HEK293T (cell line): Measurements from ENCODE around the gene ZNF768.

Experiments used
- CTCF ChIA-PET: fragments of 350-600 bp; formaldehyde crosslinking; extraction: SDS; loops from one replicate; lab custom pipeline; 2021; ENCODE audit warnings: antibody characterized with exemption, inconsistent platforms; lab: Yijun Ruan, JAX
- POLR2A ChIA-PET: fragments of 350-600 bp; formaldehyde crosslinking; extraction: SDS; loops from one replicate; lab custom pipeline; 2020; ENCODE audit warnings: antibody characterized with exemption, inconsistent platforms; lab: Yijun Ruan, JAX
- DNase-seq: peaks from one replicate; pipeline ENCODE4 v3.0.0; 2012; ENCODE audit warnings: mixed read lengths; ENCODE audit errors: extremely low spot score
- ARNT ChIP-seq: fragments of 450-650 bp; IDR thresholded peaks from 2 replicates; pipeline ENCODE4 v1.6.1; 2017; ENCODE audit warnings: mild to moderate bottlenecking
- BHLHE40 ChIP-seq: fragments of 450-650 bp; IDR thresholded peaks from 2 replicates; pipeline ENCODE4 v1.6.1; 2016; ENCODE audit warnings: mild to moderate bottlenecking, moderate library complexity, borderline replicate concordance
- CTBP1 ChIP-seq: fragments of 450-650 bp; IDR thresholded peaks from 2 replicates; pipeline ENCODE4 v1.6.1; 2016; ENCODE audit warnings: borderline replicate concordance
- ELF4 ChIP-seq: fragments of 450-650 bp; IDR thresholded peaks from 2 replicates; pipeline ENCODE4 v1.6.1; 2017; ENCODE audit warnings: antibody characterized with exemption
- FOXA1 ChIP-seq: fragments of 450-650 bp; IDR thresholded peaks from 2 replicates; pipeline ENCODE4 v1.6.1; 2016; ENCODE audit warnings: mild to moderate bottlenecking
- FOXK2 ChIP-seq: fragments of 450-650 bp; IDR thresholded peaks from 2 replicates; pipeline ENCODE4 v1.6.1; 2016; ENCODE audit warnings: mild to moderate bottlenecking
- FOXM1 ChIP-seq: fragments of 450-650 bp; IDR thresholded peaks from 2 replicates; pipeline ENCODE4 v1.6.1; 2017; ENCODE audit warnings: mild to moderate bottlenecking, borderline replicate concordance
- HDGF ChIP-seq: fragments of 450-650 bp; IDR thresholded peaks from 2 replicates; pipeline ENCODE4 v1.6.1; 2017; ENCODE audit warnings: antibody characterized with exemption, borderline replicate concordance
- L3MBTL2 ChIP-seq: fragments of 450-650 bp; conservative IDR thresholded peaks from 2 replicates; pipeline ENCODE4 v1.6.1; 2016; ENCODE audit warnings: mild to moderate bottlenecking
- LEF1 ChIP-seq: fragments of 450-650 bp; IDR thresholded peaks from 2 replicates; pipeline ENCODE4 v1.6.1; 2017; ENCODE audit warnings: mild to moderate bottlenecking, borderline replicate concordance
- NFRKB ChIP-seq: fragments of 450-650 bp; IDR thresholded peaks from 2 replicates; pipeline ENCODE4 v1.6.1; 2016; ENCODE audit warnings: mild to moderate bottlenecking, moderate library complexity
- PKNOX1 ChIP-seq: fragments of 450-650 bp; IDR thresholded peaks from 2 replicates; pipeline ENCODE4 v1.6.1; 2016
- SP1 ChIP-seq: fragments of 450-650 bp; IDR thresholded peaks from 2 replicates; pipeline ENCODE4 v1.6.1; 2017
- SUZ12 ChIP-seq: fragments of 450-650 bp; IDR thresholded peaks from 2 replicates; pipeline ENCODE4 v1.6.1; 2016; ENCODE audit warnings: mild to moderate bottlenecking
- TARDBP ChIP-seq: fragments of 450-650 bp; IDR thresholded peaks from 2 replicates; pipeline ENCODE4 v1.6.1; 2016
- ZNF384 ChIP-seq: fragments of 450-650 bp; IDR thresholded peaks from 2 replicates; pipeline ENCODE4 v1.6.1; 2016

ZNF768 gene

GRCh38 chr16:30530163-30531037 lies 4.0 kb upstream of the ZNF768 start:
- ChIA-PET CTCF (no interaction called here), POLR2A (interaction anchor here (0.6 to 7.2 kb wide), 16 partner anchors 11 to 128 kb away, joined by 3 to 49 read pairs (median 4); partner anchors contain the start of genes DCTPP1, FBRS, SEPHS2 and ZNF688)
- TF ChIP-seq ARNT (no peak), SUZ12 (no peak), ZNF384 (no peak), NFRKB (no peak), PKNOX1 (no peak), LEF1 (no peak), FOXA1 (no peak), HDGF (no peak), FOXM1 (no peak)
- DNase-seq = no peak

- TF ChIP-seq BHLHE40 = no peak
- TF ChIP-seq LEF1 = no peak
- no peak for TF ChIP-seq SUZ12
- TF ChIP-seq FOXK2 = no peak
- TF ChIP-seq ARNT = no peak
- no peak for TF ChIP-seq PKNOX1
- no peak for TF ChIP-seq FOXM1
- no peak for TF ChIP-seq ZNF384
- no peak for TF ChIP-seq NFRKB
- no peak for TF ChIP-seq ELF4
- no peak for TF ChIP-seq SP1
- no peak for TF ChIP-seq HDGF
- TF ChIP-seq TARDBP = no peak
- ChIA-PET CTCF (interaction anchor here (0.5 to 1.4 kb wide), 4 partner anchors 69 to 117 kb away, joined by 3 to 5 read pairs (median 4); no protein-coding TSS in a partner anchor), POLR2A (interaction anchor here (0.6 to 7.2 kb wide), 12 partner anchors 10 to 105 kb away, joined by 3 to 49 read pairs (median 4); partner anchors contain the start of genes DCTPP1, SEPHS2, ZNF688 and ZNF689)
- DNase-seq = no peak
These were observed 2.6 kb upstream of the ZNF768 start for GRCh38 chr16:30528799-30529457.

- CTCF ChIA-PET = interaction anchor here (0.8 to 1.3 kb wide), 4 partner anchors 8 to 98 kb away, joined by 3 to 7 read pairs (median 4); partner anchors contain the start of genes DCTPP1 and ZNF747
- POLR2A ChIA-PET = interaction anchor here (0.7 to 7.2 kb wide), 28 partner anchors 8 to 185 kb away, joined by 3 to 49 read pairs (median 4); partner anchors contain the start of genes CD2BP2, DCTPP1, FBRS and SEPHS2
- no peak for DNase-seq
- TF ChIP-seq BHLHE40 = no peak
- no peak for TF ChIP-seq ZNF384
- TF ChIP-seq FOXK2 = no peak
- no peak for TF ChIP-seq LEF1
- peak; percentile 76 for TF ChIP-seq L3MBTL2
- TF ChIP-seq SUZ12 = no peak
- no peak for TF ChIP-seq CTBP1
- TF ChIP-seq HDGF = 0 out of 2 replicates have a peak, but pooled peaks have one; percentile 2
- TF ChIP-seq PKNOX1 = no peak
- TF ChIP-seq ARNT = no peak
These were observed 1.3 kb upstream of the ZNF768 start for GRCh38 chr16:30527635-30528178.

- TF ChIP-seq SP1 (no peak), ZNF384 (no peak), ELF4 (0 out of 2 replicates have a peak, but pooled peaks have one; percentile 37), CTBP1 (no peak), FOXM1 (no peak), HDGF (peak; percentile 98; the same call in 1 of the 2 replicates), LEF1 (no peak), PKNOX1 (peak; percentile 71; the same call in 1 of the 2 replicates)
- POLR2A ChIA-PET = interaction anchor here (0.6 to 7.2 kb wide), 25 partner anchors 9 to 184 kb away, joined by 3 to 49 read pairs (median 4); partner anchors contain the start of genes CD2BP2, DCTPP1, FBRS and SRCAP
- CTCF ChIA-PET = interaction anchor here (0.6 to 0.9 kb wide), 3 partner anchors 8 to 1641 kb away, joined by 3 to 7 read pairs (median 3); partner anchors contain the start of genes DCTPP1 and ZNF747
- DNase-seq = peak; percentile 99
These were observed 663 bp upstream of the ZNF768 start for GRCh38 chr16:30526823-30527634.
